Brain microvascular endothelial cell (primary cell): ENCODE results near the gene RGS7.

Experiments used
- DNase-seq: peaks from one replicate; pipeline ENCODE4 v3.0.0-alpha.2; 2020
- H3K27ac ChIP-seq: fragments of 250-450 bp; sonication (Bioruptor Pico); 2 replicates; pipeline ENCODE4 v1.5.1; 2020; ENCODE audit warnings: mild to moderate bottlenecking, moderate library complexity
- H3K27me3 ChIP-seq: fragments of 250-450 bp; sonication (Bioruptor Pico); replicated peaks from 2 replicates; pipeline ENCODE4 v1.5.1; 2020; ENCODE audit warnings: mild to moderate bottlenecking
- H3K36me3 ChIP-seq: fragments of 250-450 bp; sonication (Bioruptor Pico); replicated peaks from 2 replicates; pipeline ENCODE4 v1.5.1; 2020; ENCODE audit warnings: mild to moderate bottlenecking
- H3K4me3 ChIP-seq: 2 replicates; pipeline ENCODE4 v1.5.1; 2011; ENCODE audit warnings: low read depth, mild to moderate bottlenecking, control low read depth, low read length, moderate library complexity
- CTCF ChIP-seq: IDR thresholded peaks from 2 replicates; pipeline ENCODE4 v1.5.1; 2011; ENCODE audit warnings: low read depth, mild to moderate bottlenecking, moderate library complexity, low read length, control low read depth, inconsistent platforms; ENCODE audit errors: missing control alignments
- in situ Hi-C: cut with HindIII; loops from 2 replicates; pipeline ENCODE4 v1.10.0; 2017; ENCODE audit warnings: low sequenced_read_pairs, low pct_ligation_motif_present

The RGS7 gene

GRCh38 chr1:241022366-241022765 is 334.6 kb downstream of the RGS7 start:
- no peak for DNase-seq
- in situ Hi-C loops = no loop called here

GRCh38 chr1:241020851-241021697 is 335.9 kb downstream of the RGS7 start:
- no peak overlapping the region for H3K4me3 ChIP-seq
- no peaks in the 10 kb centered on the region for H3K36me3 ChIP-seq
- in situ Hi-C loops = no loop called here
- H3K27me3 ChIP-seq = no peaks in the 10 kb centered on the region
- no peak for TF ChIP-seq CTCF
- no peak overlapping the region for H3K27ac ChIP-seq
- DNase-seq = no peak

More at GRCh38 chr1:241022366-241022765, 334.6 kb downstream of the RGS7 start:
- no peak overlapping the region for H3K4me3 ChIP-seq
- H3K27me3 ChIP-seq = no peaks in the 10 kb centered on the region
- no peaks in the 10 kb centered on the region for H3K36me3 ChIP-seq
- TF ChIP-seq CTCF = no peak
- H3K27ac ChIP-seq = no peak overlapping the region

- DNase-seq = no peak
- in situ Hi-C loops = no loop called here
- H3K36me3 ChIP-seq = no peaks in the 10 kb centered on the region
- no peaks in the 10 kb centered on the region for H3K27me3 ChIP-seq
- H3K4me3 ChIP-seq = no peak overlapping the region
- no peak for TF ChIP-seq CTCF
- no peak overlapping the region for H3K27ac ChIP-seq
Measured at GRCh38 chr1:241012708-241013340, 344.2 kb downstream of the RGS7 start.

GRCh38 chr1:241007668-241008067 is 349.3 kb downstream of the RGS7 start:
- TF ChIP-seq CTCF = no peak
- no peaks in the 10 kb centered on the region for H3K36me3 ChIP-seq
- H3K27ac ChIP-seq = no peak overlapping the region
- no peak for DNase-seq
- in situ Hi-C loops = no loop called here
- no peaks in the 10 kb centered on the region for H3K27me3 ChIP-seq
- H3K4me3 ChIP-seq = no peak overlapping the region

GRCh38 chr1:240999826-241000225 is 357.2 kb downstream of the RGS7 start:
- no peak for DNase-seq
- Histone ChIP-seq H3K27ac (no peak overlapping the region), H3K27me3 (no peaks in the 10 kb centered on the region), H3K4me3 (no peak overlapping the region), H3K36me3 (no peaks in the 10 kb centered on the region)
- in situ Hi-C loops = no loop called here
- no peak for TF ChIP-seq CTCF
